Activated B cell treated with CpG ODN at 0.5 μM for 24 hours (primary cell): ENCODE measurements around the gene NXPH4. TPM values are rescaled to one million over a fixed set of nuclear protein-coding genes. Genes with fewer than 3 reads are reported as not detected.

ENCODE experiments used
- ATAC-seq: fragments of 200-7000 bp; cut with Tn5 transposase; one replicate; pipeline ENCODE4 v1.10.0; 2021; ENCODE audit warnings: low read depth, mild to moderate bottlenecking, moderate library complexity
- CTCF ChIA-PET: fragments of 350-600 bp; sonication (Branson Sonifier 250); formaldehyde crosslinking; loops from one replicate; lab custom pipeline; 2021; ENCODE audit warnings: antibody characterized with exemption; lab: Charles Lee
- POLR2A ChIA-PET: fragments of 350-600 bp; sonication (Branson Sonifier 250); formaldehyde crosslinking; loops from one replicate; lab custom pipeline; 2021; ENCODE audit warnings: antibody characterized with exemption; lab: Charles Lee
- DNase-seq: peaks from one replicate; pipeline ENCODE4 v3.0.0; 2022
- H3K27ac Mint-ChIP-seq: one replicate; pipeline ENCODE4 v1.8.0; 2020; ENCODE audit warnings: mixed read lengths
- H3K27me3 Mint-ChIP-seq: one replicate; pipeline ENCODE4 v1.8.0; 2021; ENCODE audit warnings: mixed read lengths
- H3K36me3 Mint-ChIP-seq: one replicate; pipeline ENCODE4 v1.8.0; 2021; ENCODE audit warnings: low read depth, mixed read lengths
- H3K4me1 Mint-ChIP-seq: one replicate; pipeline ENCODE4 v1.8.0; 2021; ENCODE audit warnings: mixed read lengths
- H3K4me3 Mint-ChIP-seq: one replicate; pipeline ENCODE4 v1.8.0; 2020; ENCODE audit warnings: mild to moderate bottlenecking, mixed read lengths
- H3K9me3 Mint-ChIP-seq: one replicate; pipeline ENCODE4 v1.8.0; 2020; ENCODE audit warnings: mixed read lengths
- CTCF ChIP-seq: fragments of 200-600 bp; IDR thresholded peaks from one replicate; pipeline ENCODE4 v1.8.0; 2022; ENCODE audit warnings: antibody characterized with exemption, mild to moderate bottlenecking
- intact Hi-C: fragments of 100-400 bp; cut with micrococcal nuclease; formaldehyde crosslinking; loops from one replicate; pipeline ENCODE4 v1.15.1; 2024
- total RNA-seq: library from RNA; stranded (reverse); gene quantifications from 2 replicates; pipeline ENCODE4 v1.2.3, GENCODE V29; 2022

Gene NXPH4
- total RNA-seq, 1 donor from 2014 or later, result 3.4 TPM

GRCh38 chr12:57237596-57237931 lies 21.0 kb downstream of the NXPH4 start:
- ATAC-seq (no peak), DNase-seq (no peak)
- peaks cover 94% of the 10 kb centered on the region for H3K4me1 Mint-ChIP-seq
- ChIA-PET POLR2A (interaction anchor here (9.0 kb wide), 2 partner anchors 11 to 22 kb away, joined by 175 to 268 read pairs; partner anchors contain the start of genes NXPH4 and SHMT2), CTCF (interaction anchor here (3.6 to 20.9 kb wide), 3 partner anchors 8 to 21 kb away, joined by 35 to 390 read pairs (median 113); partner anchors contain the start of genes NXPH4 and SHMT2)
- TF ChIP-seq CTCF, result no peak
- peak overlapping the region; percentile 79 for H3K4me3 Mint-ChIP-seq
- intact Hi-C loops, result no loop called here
- H3K9me3 Mint-ChIP-seq, result no peaks in the 10 kb centered on the region
- peaks cover 28% of the 10 kb centered on the region for H3K36me3 Mint-ChIP-seq
- H3K27me3 Mint-ChIP-seq, result peaks cover 8% of the 10 kb centered on the region
- H3K27ac Mint-ChIP-seq, result no peak overlapping the region

GRCh38 chr12:57237932-57238853 lies 21.6 kb downstream of the NXPH4 start:
- DNase-seq, result peak; percentile 41
- Mint-ChIP-seq H3K27me3 (peaks cover 8% of the 10 kb centered on the region), H3K36me3 (peaks cover 22% of the 10 kb centered on the region), H3K9me3 (no peaks in the 10 kb centered on the region), H3K27ac (no peak overlapping the region), H3K4me3 (peak overlapping the region; percentile 89), H3K4me1 (peaks cover 94% of the 10 kb centered on the region)
- POLR2A ChIA-PET, result interaction anchor here (0.6 to 9.0 kb wide), 5 partner anchors 12 to 242 kb away, joined by 3 to 268 read pairs (median 3); partner anchors contain the start of genes ARHGAP9, NXPH4 and SHMT2
- ATAC-seq, result no peak
- no peak for TF ChIP-seq CTCF
- CTCF ChIA-PET, result interaction anchor here (0.6 to 20.9 kb wide), 7 partner anchors 8 to 221 kb away, joined by 3 to 390 read pairs (median 9); partner anchors contain the start of genes GLI1, NXPH4, SHMT2 and STAC3
- intact Hi-C loops, result no loop called here

DNA sequence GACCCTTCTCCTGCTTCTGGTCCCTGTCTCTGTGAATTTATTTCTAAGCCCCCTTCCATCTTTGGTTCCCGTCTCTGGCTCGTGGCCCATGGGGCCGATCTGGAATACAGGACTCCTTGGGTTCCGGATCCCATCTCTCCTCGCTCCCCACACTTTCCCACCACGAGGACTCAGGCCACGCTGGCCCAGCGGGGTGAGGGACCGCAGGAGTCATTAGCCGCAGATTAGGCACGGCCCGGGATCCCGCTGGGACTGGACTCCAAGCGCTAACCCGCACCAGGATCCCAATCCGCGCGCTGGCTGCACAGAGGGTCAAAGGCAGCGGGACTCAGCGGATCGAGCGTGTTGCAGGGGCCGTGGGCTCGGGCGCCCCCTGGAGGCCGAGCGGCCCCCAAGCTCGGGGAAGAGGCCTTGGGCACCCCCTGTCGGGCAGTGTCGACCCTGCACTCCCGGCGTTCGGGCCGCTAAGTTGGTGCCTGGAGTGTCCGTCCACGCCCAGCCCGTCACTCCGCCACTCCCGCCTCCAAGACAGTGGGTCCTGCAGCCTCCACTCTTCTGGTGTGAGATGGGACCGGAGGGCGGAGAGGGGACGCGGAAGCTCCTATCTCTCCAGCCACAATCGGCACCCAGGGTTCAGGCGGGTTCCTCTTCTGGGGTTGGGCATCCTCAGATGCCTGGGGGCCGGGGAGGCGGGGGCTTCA lies 22.4 kb downstream of the NXPH4 start:
- ChIA-PET CTCF (interaction anchor here (0.6 to 20.9 kb wide), 7 partner anchors 9 to 220 kb away, joined by 3 to 390 read pairs (median 9); partner anchors contain the start of genes GLI1, NXPH4, SHMT2 and STAC3), POLR2A (interaction anchor here (0.6 to 9.0 kb wide), 5 partner anchors 13 to 220 kb away, joined by 3 to 268 read pairs (median 9); partner anchors contain the start of genes NXPH4 and SHMT2)
- peak overlapping the region; percentile 90 for H3K27ac Mint-ChIP-seq
- peak; percentile 99 for TF ChIP-seq CTCF
- H3K27me3 Mint-ChIP-seq, result peaks cover 8% of the 10 kb centered on the region
- H3K9me3 Mint-ChIP-seq, result no peaks in the 10 kb centered on the region
- H3K36me3 Mint-ChIP-seq, result peaks cover 14% of the 10 kb centered on the region
- peak; percentile 54 for ATAC-seq
- peak; percentile 96 for DNase-seq
- intact Hi-C loops, result loop anchor here (1.0 kb wide), 4 partner anchors 10 to 56 kb away; partner anchors contain the start of gene SHMT2
- peaks cover 94% of the 10 kb centered on the region for H3K4me1 Mint-ChIP-seq
- peak overlapping the region; percentile 89 for H3K4me3 Mint-ChIP-seq

GRCh38 chr12:57239587-57240065 lies 23.0 kb downstream of the NXPH4 start:
- H3K9me3 Mint-ChIP-seq, result no peaks in the 10 kb centered on the region
- H3K4me1 Mint-ChIP-seq, result peaks cover 91% of the 10 kb centered on the region
- TF ChIP-seq CTCF, result no peak
- H3K4me3 Mint-ChIP-seq, result peak overlapping the region; percentile 89
- POLR2A ChIA-PET, result interaction anchor here (0.7 to 9.0 kb wide), 7 partner anchors 13 to 523 kb away, joined by 3 to 268 read pairs (median 9); partner anchors contain the start of genes NEMP1, NXPH4, SHMT2 and STAT6
- no peak for DNase-seq
- peak; percentile 0 for ATAC-seq
- peak overlapping the region; percentile 90 for H3K27ac Mint-ChIP-seq
- intact Hi-C loops, result loop anchor here (1.0 to 10.0 kb wide), 7 partner anchors 10 to 605 kb away; partner anchors contain the start of genes BAZ2A, DDIT3, SHMT2 and ZBTB39
- H3K27me3 Mint-ChIP-seq, result peaks cover 8% of the 10 kb centered on the region
- CTCF ChIA-PET, result interaction anchor here (1.0 to 20.9 kb wide), 6 partner anchors 10 to 219 kb away, joined by 3 to 390 read pairs (median 22); partner anchors contain the start of genes GLI1, NXPH4, SHMT2 and STAC3
- peaks cover 8% of the 10 kb centered on the region for H3K36me3 Mint-ChIP-seq
